GM18511 (cell line): ENCODE data around the gene ST8SIA4.

Experiments used
- ATAC-seq: cut with Tn5 transposase; IDR thresholded peaks from one replicate; pipeline ENCODE4 v1.9.1; 2021; ENCODE audit warnings: mild to moderate bottlenecking, moderate library complexity; ENCODE audit not compliant: unreplicated experiment

ST8SIA4 gene

DNA sequence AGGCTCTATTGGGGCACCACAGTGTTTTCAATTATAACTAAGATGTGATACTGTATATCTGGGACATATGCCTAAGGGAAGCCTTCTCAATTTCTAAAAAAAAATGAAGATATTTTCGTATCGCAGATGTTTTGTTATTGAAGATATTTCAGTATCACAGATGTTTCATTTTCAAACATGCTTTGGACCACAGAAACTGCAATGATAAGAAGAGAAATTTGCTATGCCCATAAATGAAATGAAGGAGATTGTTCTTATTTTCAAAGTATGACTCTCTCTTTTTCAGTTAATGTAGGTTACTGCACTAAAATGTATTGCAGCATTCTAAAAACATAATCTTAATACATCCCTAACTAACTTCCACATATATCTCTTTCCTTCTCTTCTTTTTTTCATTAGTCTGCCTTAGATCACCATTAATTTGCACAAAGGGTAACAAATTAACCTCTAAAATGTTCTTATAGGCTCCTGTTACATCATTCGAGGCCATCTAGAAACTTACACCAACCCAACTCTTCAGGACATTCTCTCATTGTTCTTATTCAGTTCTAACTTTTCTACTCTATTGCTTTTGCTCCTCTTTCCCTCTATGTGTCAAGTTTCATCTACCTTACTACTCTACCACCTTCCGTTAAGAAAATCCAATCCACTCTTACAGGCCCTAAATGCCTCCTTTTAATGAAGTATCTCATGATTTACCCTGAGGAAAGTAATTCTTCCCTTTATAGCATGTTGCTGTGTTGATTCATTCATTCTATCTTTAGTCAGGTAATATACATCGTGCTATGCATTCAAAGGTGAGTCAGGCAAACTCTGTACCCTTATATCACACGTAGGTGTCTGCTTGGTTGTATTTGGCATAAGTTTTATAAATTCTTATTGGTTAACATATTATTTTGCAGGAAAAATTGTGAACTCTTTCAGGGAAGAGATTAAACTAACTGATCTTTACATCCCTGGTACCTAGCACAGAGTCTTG lies 70.5 kb downstream of the ST8SIA4 start:
- no peak for ATAC-seq

DNA sequence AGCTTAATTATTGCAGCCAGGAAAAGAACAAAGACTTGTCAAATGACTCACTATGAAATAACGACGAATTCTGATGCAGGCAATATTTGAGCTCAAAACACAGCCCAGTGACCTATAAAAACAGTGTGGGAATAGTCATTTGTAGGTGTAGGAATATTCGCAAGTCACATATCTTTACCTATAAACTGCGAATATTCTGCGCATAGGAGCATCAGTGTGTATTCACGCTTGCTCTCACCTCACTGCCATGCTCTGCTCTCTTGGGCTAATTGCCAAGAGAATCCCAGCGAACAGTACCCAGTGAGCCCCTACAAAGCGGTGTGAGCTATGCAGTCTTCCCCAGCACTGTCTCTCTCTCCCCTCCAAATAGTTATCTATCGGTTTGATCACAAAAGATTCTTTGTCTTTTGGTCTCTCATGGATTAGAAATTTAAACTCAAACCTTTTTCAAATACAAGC lies 74.2 kb downstream of the ST8SIA4 start:
- ATAC-seq: no peak

DNA sequence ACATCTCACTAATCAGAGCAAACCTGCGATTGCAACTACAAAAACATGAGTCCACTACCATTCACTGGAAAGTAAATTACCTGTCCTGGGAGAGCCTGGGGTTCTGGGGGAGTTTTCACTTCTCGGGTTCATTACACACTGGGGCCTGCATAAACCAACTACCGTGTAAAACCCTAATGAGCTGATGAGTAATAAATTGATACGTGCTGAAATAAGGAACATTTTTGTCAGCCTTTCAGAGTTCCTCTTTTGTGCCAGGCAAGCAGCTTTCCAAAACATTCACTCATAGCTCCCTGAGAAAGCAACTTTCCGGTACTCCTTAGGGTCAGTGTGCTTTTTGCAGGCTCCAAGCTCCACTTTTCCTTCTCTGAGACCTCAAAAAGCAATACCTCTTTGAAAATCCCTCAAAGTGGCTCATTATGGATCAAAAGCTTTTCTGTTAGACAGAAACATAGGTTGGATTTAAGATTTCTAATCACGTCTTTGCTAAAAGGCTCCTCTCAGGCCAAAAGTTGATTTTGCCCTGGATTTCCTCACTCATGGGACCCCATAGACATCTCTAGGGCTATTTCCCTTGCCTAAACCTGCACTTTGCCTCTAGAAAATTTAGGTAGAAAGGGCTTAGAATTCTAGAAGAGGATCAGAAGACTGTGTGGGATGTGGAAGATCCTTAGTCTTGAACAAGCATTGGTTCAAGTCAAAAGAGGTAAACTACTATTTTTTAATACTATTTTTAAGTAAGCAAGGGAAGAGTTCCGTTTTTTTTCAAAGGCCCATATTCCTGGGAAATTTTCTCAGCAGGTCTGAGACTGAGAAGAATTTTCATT lies 74.8 kb downstream of the ST8SIA4 start:
- peak; percentile 88 for ATAC-seq

DNA sequence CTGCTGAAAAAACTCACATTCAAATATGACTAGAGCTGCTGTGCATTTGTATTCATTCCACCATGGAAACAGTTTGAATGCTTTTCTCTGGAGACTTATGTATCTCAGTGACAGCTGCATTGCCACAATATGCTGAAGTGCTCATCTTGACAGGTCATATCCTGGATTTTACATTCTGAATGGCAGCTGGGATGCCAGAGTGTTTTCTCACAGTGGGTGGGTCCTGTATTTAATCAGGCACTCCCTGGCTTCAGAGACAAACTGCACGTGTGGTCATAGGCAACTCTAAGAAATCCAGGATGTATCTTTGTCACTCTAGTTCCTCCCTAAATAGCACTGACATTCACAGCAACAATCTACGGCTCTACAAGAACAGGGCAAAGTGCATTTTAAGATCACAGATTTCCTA lies 75.6 kb downstream of the ST8SIA4 start:
- ATAC-seq: peak; percentile 17

DNA sequence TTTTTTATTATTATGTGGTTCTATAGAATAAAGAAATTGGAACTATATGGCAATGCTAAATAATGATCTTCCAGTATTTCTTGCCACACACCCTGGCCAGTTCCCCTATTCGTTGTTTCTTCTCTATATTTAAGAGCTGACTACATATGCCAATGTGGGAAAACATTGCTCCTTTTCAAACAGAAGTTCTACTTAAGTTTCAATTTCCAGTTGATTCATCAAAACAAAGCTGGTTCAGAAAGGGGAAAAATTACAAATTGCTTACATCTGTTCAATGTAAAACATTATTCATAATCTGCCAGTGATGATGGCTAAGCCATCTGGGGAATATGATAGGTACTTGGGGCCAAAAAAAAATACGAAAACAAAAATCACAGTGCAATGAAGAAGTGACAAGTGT lies 76.9 kb downstream of the ST8SIA4 start:
- ATAC-seq: peak; percentile 27

DNA sequence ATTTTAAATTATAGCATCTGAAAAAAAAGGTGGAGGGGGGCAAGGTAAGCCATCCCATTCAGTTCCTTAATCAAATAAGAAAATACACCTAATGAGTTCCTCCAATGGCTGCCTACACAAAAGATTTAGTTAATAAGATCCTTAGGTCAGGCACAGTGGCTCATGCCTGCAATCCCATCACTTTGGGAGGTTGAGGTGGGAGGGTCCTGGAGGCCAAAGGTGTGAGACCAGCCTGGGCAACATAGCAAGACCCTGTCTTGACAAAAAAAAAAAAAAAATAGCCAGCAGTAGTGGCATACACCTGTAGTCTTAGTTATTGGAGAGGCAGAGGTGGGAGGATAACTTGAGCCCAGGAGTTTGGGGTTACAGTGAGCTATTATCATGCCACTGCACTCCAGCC lies 78.4 kb downstream of the ST8SIA4 start:
- ATAC-seq: no peak

DNA sequence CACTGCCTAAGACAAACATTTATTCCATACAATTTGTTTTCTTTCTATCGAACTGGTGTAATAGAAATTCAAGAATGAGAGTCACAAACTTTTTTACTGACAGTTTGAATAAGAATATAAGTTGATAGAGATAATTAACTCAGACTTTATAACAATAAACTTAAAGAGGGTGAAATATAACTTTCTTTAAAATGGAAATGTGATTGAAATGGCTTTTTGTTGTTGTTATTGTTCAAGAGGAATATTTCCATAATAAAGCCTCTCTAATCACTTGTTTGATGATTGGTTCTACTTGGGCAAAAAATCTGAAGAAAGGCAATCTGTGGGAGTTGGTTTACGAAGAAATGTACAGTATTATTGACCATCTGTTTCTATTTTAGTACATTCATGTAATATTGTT lies 79.3 kb downstream of the ST8SIA4 start:
- no peak for ATAC-seq

DNA sequence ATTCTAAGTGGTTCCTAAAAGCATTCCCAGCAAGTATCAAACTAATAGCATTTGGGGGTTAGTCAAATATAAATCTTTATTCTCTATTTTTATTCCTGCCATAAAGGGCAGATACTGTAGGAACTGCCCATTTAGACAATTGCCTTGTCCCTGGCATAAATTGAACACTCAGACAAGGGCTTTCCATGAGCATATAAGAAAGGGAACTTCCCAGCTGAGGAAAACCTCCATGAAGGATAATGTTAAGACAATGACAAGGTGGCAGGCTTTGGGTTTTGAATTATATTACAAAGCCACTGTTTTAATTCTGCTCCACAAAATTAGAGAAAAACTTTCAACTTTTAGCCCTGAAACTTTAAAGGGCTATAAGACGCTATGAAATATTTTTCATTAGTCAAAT lies 81.3 kb downstream of the ST8SIA4 start:
- no peak for ATAC-seq

DNA sequence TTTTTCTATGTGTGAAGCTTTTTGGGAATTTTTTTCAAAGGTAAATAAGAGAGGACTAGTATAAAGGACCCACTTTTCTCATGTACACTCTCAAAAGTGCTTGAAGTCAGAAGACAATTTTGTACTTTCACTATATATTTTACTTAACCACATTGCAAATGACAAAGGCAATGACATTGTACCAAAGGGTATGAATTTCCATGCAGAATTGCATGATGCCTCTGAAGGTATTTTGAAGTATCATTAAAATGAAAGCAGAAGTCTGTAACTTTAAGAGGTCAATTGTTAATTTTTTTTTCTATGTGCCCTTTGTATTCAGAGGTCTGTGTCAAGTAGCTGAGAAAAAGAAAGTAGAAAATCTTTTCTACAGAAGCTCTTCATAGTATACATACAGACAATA lies 84.7 kb downstream of the ST8SIA4 start:
- no peak for ATAC-seq

DNA sequence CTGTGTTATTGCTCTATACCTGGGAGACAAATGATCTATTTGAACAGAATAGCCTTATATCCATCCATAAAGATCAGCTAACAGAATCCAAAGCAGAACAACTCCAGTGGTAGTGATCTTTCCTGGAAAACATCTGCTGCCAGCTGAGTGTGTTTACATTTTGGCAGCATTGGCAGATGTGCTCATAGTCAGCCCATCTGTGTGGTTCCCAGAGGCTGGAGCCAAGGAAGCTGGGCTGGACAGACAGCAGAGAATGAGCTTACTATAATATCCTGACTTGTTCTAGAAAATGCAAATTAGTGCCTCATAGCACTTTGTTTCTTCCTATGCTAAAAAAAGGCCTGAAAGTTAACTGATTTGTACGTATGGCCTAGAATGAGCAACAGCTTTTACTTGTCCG lies 99.7 kb downstream of the ST8SIA4 start:
- ATAC-seq: no peak

DNA sequence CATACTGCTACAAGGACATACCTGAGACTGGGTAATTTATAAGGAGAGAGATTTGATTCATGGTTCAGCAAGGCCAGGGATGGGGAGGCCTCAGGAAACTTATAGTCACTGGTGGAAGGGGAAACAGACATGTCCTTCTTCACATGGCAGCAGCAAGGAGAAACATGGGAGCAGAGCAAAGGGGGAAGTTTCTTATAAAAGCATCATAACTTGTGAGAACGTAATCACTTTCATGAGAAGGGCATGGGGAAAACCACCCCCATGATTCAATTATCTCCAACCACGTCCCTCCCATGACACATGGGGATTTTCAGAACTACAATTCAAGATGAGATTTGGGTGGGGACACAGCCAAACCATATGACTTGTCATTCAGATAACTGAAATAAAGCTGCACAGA lies 100.9 kb downstream of the ST8SIA4 start:
- ATAC-seq: no peak

DNA sequence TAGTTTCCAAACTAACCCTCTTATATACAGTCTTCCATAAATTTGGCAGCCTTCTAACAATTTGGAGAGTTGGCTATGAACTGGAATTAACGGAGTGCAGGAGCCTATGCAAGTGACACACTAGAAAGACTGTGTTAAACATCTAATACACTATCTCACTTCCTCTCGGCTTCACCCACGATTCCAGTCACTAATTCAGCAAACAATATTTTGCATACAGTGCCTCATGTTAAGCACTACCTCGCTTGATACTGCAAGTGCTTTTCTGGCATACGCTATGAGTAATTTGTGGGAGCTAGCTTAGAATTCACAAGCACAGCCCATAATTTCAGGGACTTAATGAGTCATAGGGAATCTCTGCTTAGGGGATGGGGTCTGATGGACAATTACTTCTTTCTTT lies 102.5 kb downstream of the ST8SIA4 start:
- peak; percentile 89 for ATAC-seq

DNA sequence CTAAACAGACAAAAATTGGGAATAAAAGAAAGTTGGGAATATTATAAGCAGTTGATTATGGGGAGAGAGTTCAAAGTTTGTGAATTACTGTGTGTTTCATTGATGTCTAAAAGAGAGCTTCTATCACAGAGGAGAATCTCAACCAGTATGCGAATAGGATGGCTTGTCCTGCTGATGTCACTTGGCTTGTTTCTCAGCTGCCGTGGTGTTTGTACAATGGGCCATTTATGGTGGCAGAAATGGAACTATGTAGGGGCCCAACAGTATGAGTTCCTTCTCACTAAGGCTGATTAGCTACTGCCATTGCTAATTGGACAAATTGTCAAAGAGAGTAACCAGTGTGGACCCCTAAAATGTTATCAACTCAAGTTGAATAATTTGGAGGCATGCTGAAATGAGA lies 103.9 kb downstream of the ST8SIA4 start:
- no peak for ATAC-seq

DNA sequence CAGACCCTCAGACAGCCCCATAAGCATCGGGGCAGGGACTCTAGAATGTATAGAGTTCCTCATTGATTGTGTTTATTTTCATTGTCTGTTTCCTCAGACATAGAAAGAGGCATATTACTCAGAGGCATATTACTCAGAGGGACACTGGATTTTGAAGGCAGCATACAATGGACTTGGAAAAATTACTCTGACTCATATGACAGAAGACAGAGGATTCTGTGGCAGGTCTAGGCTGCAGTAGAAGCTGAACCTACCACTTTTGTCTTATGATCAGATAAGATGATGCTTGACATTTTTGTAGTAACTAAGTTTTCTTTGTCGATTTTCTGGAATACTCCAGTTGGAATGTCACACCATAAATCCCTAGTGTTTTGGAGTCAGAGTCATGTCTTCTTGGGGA lies 105.2 kb downstream of the ST8SIA4 start:
- no peak for ATAC-seq

DNA sequence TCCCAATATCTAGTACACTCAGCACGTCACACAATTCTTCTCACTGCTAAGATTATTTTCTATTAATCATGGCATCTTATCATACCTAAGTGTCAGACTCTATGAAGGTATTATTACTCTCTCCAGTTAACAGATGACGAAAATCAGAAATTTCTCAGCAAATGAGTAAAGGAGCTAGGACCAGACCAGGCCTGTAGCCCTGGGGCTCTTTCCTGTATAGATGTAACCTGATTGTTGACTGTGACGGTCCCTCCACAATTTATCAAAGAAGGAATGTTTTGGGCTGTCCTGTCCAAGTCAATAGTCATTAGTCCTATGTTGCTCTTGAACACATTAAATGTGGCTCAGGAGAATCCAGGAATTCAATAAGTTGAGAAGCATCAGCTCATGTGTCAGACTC lies 106.2 kb downstream of the ST8SIA4 start:
- no peak for ATAC-seq

DNA sequence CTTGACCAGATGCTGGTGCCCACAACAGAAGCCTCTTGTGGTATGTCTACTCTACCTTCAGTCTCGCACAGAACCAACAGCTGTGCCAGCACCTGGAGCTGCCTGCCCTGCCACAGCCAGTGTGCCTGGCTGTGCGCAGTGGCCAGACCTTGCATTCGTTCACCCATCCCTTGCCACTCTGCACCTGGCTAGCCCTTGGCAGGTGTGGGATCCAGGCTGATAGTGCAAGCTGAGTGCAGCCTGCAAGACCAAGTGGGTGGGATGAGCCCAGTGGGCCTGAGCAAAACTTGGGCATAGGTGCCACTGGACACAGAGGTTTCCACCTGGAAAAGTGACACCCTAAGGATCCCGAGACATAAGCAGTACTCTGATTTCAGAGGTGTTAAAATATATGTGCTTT lies 108.2 kb downstream of the ST8SIA4 start:
- ATAC-seq: no peak

DNA sequence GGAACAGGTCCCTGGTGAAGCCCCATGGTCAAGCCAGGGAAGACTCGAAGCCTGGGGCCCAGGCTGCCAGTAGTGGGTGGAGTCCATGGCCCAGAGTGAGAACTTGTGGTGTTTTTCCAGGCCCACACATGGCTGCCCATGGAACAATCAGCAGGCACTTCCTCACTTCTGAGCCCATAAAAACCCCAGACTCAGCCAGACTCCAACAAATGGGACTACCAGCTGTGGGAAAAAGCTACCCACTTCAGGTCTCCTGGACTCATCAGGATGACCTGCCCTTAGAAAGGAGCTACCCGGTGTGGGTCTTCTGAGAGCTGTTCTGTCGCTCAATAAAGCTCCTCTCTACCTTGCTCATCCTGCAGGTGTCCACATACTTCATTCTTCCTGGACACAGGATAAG lies 108.9 kb downstream of the ST8SIA4 start:
- no peak for ATAC-seq

DNA sequence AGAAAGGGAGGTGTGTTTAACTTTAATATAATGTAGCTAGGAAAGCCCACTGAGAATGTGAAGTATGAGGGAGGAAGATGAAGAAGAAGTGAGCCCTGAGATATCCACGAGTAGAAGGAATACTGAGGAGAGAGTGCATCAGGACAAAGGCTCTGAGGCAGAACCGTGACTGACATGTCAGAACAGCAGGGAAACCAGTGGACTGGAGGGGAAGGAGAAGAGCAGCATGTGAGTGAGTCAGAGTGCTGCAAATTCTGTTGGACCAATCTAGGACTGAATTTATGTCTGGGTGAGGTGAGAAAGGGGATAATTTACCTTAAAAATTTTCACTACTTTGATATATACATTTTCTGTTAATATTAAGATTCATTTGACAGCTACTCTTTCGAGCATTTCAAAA lies 110.3 kb downstream of the ST8SIA4 start:
- ATAC-seq: no peak

DNA sequence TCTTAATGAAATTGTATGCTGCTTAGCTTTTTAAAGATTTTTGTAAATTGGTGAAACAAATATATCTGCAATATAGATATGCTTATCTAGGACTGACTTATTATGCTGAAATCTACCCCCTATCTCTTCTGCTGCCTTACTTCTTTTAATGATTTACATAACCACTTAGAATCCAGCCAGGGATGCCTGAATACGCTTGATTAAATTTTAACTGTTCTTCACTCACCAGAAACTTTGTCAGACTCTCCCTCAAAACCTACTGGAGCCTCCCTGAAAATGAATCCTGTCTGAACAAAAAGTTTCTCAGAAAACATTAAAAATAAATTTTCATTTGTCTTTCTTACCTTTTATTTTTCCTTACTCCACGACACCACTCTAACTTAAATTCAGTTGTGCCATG lies 111.7 kb downstream of the ST8SIA4 start:
- no peak for ATAC-seq

DNA sequence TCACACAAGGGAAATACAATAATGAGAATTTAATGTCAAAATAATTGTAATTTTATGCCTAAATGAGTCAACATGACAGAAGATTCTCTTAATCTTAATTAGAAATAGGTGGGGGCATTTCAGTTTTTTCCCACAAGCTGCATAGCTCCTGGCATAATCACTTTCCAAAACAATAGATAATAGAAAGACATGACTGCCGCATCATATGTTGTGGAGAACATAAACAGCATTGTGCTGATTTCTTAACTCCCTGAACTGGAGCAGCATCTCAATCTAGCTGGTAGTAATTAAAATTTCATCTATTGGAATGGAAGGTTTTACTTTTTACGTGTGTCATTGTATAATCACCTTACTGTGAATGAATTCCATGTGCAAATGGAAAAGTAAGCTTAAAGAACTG lies 112.1 kb downstream of the ST8SIA4 start:
- no peak for ATAC-seq

DNA sequence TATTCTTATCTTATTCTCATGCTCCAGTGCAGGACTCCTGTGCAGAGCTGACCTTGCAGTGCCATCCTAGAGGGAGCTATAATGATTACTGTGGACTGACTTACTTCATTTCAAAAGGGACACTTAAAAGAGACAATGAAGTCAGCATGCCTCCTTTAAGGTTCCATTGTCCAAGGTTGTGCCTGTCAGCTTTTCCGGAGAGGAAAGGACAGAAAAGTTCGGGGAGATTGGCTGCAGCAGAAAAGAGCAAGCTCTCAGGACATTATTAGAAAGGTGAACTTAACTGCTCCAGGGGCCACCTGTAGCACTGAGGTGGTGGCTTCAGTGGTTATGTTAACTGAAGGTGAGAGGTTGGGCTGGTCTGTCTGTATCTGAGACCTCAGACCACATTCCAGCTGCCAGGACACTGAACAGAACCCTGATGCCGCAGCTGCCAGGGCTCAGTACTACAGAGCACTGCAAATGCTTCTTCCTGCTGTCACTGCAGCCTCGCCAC lies 112.9 kb downstream of the ST8SIA4 start:
- ATAC-seq: no peak

DNA sequence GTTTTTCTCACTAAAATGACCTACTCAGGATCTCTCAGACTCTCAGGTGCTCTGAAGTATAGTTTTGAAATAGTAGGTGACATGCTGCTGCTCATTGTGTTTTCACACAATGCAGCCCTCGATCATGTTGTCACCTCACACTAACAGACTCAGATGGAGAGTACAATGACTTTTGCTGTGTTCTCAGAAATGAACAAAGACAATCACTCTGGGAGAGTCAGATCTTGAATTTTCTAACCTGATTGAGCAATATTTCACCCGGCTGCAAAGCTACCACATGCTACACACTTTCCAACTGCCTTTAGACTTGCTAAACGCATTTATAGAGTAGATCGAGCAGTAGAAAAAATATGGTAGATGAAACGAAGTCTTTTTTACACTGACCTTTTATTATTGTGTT lies 113.4 kb downstream of the ST8SIA4 start:
- no peak for ATAC-seq
